SHP77 (cell line): ENCODE data around the gene MYO16.

Experiments
- DNase-seq, 2 experiments: peaks; one replicate each; lab custom pipeline; 2025; lab: John Stamatoyannopoulos, UW

The MYO16 gene

DNA sequence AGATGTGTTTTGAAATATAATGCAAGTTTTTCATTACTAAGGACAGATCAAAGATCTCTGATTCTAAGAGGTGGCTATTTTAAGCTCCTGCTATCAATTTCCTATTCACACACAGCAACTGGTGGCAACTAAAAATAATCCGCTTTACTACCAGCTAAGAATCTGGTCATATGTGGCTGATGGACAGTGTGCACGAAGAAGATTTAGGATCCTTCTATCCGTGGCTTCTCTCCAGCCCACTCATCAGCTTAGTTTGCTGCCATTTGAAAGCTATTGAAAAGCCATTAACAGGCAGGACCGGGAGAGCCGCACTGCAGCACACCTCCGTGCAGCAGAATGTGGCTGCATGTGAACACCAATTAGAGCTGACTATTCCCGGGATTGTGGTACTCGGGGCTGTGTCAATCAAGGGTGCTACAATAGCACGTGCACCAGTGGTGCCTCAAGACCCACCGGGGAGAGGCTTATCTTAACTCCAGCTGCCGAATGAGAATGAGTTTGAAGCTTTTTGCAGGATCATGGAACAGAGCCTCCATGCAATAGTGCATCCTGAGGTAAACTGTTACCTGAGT is at the start of gene MYO16:
Gene MYO16 (plus strand): TSS at position 431 of the 572 bp plus-strand sequence. CDS start 234 bp downstream, outside the sequence.
- no peak for DNase-seq

DNA sequence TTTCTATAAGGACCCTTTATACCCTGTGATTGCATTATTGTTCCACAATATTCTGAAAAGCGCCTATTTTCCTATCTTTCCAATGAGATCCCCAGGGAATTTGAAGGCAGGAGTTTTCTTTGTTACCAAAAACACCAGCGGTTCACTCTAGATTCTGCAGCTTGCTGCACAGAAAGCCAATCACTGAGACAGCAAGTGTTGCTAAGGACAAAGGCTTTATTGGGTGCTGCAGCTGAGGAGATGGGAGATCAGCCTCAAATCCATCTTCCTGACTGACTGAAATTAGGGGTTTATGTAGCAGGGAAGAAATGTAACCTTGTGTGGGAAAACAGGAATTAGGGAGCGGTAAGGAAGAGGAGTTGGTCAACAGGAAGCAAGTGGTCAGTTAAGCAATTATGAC is 42.6 kb upstream of the MYO16 start:
- no peak for DNase-seq

DNA sequence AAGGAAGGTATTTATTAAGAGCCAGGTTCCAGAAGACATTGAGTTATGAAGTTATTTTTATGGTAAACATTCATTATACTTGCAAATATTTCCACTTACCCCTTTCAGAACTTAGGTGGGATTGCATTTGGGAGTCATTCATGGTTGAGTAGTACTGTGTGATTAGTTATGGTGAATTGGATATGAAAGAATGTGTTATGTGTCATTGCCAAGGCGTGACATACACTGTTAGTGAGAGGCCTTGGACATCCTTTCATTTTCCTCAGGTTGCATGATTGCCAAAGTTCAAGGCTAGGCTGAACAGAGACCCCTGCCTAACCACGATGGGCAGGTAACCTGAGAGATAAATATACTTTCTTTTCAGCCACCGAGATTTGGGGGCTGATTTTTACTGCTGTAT is 40.9 kb upstream of the MYO16 start:
- no peak for DNase-seq

DNA sequence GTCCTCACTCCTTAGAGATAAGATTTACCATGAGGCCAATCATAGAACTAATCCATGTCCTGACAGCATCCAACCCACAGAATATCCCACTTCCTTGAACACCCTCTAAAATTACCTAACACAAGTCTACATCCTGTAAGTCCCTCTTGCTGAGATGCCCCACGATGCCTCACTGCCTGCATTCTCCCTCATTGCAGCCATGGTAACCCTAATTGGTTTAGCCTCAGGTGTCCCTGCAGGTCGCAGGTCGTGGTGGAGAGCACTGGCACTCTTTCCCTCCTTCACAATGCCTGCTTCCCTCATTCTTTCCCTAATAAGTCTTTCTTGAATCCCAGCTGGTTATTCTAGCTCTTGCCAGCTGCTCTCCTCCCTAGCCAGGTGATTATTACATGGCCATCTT is 35.3 kb upstream of the MYO16 start:
- no peak for DNase-seq

DNA sequence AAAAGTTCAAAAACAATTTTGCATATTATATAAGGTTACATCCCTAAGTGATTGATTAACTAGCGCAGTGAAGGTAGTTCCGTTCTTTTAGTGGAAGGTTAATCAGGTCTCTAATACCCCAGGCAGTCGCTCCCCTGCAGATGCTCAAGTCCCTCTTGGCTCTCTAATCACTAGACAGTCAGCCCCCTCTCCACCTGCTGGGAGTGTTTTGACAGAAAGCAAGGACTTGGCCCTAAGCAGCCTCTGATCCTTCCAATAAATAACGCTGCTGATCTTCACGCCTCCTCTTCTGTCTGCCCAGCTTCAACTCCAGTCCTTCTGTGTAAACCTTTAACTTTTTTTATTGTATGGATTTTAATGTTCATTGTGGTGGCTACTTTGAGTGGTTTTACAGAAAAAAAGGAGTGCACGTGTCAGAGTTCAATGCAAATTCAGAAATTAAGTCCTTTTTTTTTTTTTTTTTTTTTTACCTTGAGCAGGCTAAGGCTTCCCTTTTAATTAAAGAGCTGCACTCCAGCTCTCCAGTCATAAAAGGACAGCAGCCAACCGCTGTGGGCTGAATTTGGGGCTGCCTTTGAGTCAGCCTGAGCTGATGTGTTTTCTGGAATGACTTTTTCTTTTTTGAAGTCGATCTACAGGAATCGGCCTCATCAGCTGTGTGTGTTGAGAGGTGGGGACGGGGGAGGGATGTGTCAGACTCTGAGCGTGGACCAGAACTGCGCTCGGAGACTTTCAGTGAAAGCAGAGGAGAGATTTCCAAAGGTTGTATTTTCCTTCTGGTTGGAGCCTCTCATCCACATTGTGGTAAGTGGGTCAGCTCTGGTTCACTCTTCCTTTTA is 33.8 kb upstream of the MYO16 start:
- DNase-seq, result no peak

DNA sequence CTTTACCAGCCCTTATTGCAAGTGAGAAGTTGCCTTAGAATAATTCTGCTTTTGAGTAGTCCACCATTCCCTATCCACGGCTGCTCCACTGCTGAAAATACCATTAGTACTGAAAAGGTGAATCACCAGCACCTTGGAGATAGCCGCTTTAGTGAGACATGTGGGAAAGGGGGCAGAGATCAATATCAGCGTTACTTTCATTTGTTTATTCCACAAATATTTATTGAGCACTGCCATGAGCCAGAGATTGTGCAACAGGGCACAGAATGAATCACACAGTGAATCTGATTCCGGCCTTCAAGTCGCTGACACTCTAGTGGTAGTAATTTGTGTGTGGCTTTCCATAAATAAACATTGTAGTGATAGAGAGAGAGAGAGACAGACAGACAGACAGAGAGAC is 31.5 kb upstream of the MYO16 start:
- no peak for DNase-seq

DNA sequence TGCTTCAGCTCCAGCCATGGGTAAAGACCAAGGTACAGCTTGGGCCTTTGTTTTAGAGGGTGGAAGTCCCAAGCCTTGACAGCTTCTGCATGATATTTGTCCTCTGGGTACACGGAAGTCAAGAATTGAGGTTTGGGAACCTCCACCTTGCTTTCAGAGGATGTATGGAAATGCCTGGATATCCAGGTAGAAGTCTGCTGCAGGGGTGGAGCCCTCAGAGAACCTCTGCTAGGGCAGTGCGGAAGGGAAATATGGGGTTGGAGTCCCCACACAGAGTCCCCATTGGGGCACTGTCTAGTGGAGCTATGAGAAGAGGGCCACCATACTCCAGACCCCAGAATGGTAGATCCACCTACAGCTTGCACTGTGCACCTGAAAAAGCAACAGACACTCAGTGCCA is 23.0 kb upstream of the MYO16 start:
- DNase-seq, result no peak

DNA sequence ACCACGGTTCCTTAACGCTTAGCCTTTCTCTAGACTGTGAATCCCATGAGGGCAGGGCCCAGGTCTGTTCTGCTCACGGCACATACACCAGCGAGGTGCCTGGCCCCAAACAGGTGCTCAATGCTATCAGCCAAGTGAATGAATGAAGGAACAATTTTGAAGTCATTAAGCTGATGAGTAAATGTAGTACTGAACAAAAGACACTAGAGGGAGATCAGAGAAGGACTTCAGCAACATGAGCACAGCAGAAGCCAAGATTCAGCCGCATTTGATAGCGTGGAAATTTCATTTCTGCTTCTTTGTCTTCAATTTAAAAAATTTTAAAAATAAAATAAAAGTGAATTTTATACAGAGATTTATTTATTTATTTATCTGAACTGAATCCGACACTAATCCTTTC is 20.1 kb upstream of the MYO16 start:
- peak; percentile 35 to 36 for DNase-seq

DNA sequence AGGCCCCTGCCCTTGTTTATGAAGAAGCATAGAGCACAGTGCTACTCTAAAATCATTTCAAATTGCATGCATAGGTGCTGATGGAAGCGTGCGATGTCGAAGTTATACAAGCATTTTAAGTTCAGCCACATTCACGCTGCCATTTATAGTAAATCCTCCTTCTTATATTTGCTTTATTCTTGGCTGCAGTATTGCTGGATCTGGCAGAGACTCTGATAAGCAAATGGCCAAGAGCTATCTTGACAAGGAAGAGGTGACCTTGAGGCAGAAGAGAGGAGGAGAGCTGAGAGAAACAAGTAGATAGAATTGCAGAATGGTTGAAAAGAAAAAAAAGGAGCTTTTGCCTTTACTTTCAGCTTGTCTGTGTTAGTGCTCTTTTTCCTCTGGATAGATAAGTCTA is 18.9 kb upstream of the MYO16 start:
- no peak for DNase-seq

DNA sequence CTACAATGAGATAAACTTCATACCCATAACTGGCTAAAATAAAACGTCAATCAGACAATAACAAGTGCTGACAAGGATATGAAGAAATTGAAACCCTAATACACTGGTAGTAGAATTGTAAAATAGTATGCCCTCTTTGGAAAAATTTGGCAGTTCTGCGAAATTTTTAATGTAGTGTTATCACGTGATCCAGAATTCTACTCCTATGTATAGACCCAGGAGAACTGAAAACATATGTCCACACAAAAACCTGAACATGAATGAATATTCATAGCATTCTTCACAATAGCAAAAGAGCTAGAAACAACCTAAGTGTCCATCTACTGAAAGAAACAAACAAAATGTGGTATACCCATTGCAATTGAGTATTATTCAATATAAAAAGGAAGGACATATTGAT is 14.2 kb upstream of the MYO16 start:
- no peak for DNase-seq

DNA sequence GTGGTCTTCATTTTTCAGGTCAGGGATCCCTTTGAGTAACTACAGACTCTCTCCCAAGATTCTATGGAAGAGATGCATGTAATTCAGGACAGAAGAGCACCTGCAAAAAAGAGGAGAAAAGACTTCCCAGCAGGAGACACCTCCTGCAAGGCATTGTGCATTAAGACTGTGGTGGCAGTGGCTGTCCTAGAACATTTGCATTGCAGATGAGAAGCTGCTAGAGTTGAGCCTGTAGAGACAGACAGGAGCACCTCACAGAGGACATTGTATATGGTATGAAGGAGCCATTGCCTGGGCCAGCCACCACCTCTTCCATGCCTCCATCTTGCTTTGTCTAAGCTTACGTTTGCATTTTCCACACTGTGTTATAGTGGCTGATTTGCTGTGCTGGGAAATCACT is 11.2 kb upstream of the MYO16 start:
- DNase-seq, result no peak

DNA sequence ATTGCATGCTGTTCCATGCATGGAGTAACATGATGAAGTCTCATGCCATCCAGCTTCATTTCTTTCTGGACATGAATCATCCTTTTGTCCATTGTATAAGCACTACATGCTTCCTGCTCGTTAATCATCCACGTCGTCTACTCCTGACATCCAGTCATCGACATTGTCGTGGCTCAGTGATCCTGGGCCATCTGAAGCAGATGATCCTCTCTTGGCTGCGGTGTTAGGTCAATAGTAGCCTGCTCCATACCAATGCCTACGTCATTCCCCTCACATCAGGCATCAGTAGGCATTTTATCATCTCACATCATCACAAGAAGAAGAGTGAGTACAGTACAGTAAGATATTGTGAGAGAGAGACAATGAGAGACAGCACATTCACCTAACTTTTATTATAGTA is 7.9 kb upstream of the MYO16 start:
- DNase-seq, result peak; percentile 40 to 55

DNA sequence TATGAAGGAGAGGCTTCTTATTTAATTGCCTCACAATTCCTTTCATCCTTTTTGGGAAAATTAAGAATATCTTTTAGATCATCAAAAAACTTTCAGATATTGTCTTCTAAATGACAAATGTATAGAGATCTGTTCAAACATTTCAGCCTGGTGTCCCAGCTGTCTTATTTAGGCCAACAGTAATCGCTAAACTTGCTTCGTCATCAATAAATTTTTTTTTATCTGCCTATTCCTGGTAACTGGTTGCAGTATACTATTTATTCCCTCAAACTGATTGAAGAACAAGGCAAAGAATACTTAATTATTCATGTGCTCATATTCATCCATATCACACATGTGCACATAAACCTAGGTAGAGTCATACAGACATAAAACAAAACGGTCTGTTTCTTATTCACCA is 5.3 kb upstream of the MYO16 start:
- no peak for DNase-seq

DNA sequence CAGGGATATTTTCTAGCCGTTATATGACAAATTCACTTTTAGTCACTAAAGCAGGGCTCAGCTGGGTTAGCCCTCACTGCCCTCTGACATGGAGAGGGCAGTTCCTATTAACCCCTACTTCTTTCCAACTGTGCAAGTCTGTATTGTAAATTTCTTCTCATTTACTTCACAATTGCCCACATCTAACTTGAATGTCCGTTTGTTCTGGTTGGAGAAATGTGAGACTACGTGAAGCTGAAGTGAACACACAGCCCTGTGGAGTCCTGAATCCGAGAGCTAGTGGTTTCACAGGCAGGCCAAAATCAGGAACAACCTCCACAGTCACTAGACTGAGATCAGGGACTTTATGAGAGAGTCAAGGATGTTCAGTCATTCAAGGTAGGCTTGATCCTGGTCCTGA is 4.4 kb upstream of the MYO16 start:
- no peak for DNase-seq

DNA sequence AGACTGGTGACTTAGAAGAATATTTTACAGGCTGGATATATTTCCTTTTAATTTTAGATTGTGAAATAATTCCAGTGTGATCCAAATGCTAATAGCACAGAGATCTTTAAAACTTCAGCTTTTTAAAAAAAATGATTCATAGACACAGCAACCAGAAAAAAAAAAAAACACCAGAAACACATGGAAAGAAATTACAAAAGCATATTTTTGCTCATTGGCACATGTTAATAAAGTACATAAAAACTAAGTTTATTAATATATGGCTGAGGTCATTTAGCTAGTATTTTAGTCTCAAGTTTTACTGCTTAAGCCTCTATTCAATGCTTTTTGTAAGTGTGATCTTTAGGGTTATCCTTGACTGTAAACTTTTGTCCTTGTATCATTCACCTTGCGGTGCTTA is 577 bp downstream of the MYO16 start:
- no peak for DNase-seq

DNA sequence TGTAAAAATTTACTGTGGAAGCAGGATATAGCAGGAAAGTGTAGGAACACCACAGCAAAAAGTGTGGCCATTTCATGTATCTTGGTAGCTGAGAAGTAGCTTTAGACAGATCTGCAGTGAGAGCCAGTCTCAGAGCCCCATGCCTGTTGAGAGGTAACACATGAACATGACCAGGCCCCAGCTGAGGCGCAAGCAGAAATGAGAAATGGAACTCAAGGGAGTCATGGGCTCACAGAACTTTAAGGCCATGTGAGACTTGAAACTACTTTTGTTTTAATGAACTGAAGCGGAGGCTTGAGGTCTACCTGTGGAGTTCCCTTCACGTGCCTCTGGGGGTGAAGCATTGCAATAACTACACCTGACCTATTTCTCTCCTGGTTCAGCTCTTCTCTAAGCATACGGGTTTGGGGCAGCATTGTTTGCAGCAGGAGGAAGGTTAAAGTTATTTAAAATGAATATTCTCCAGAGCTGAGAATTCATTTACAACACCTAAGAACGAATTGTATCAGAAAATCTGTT is 3.3 kb downstream of the MYO16 start:
- no peak for DNase-seq

DNA sequence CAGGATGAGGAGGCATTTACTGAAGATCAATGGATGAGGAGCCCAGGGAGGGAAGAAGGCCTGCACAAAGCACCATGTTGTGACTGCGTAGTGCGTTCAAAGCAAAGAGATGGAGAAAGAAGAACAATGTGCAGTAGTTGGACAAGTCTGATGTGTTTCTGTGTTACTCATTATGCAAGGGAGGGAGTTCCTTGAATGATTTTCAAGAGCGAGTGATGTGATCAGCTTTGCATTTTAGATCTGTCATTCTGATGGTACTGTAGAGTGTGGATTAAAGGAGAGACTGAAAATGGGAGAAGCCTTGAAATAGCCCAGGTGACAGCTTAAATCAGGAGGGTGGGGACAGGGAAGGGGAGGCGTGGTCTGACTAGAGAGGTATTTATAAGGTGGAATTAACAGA is 9.5 kb downstream of the MYO16 start:
- DNase-seq, result no peak

DNA sequence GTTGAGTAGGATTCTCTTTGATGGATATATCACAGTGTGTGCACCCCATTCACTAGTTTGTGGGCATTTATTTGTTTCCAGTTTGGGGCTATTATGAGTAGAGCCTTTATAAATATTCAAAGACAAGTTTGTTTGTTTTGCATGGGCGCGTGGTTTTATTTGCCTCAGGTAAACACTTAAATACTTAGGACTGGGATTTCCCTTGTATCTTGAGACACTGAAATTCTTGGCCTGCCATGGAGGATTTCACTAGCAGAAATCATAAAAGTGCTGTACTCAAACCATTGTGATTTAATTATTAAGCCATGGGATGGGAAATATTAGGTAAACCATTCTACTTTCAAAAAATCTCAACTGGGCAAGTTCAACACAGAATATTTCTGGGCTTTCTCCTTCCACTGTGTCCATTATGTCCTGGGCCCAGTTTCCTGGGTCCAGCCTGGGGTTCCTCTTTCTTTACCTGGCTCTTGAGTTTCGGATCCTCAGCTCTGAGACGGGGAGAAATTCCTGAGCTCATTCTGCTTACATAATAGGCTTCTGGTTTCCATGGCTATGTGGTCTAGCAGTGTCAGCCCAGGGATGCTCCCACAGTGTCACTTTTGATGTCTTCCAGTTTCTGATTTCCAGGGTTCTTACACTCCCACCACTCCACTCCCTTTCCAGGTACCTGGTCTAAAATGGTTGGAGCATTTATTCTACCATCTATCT is 14.4 kb downstream of the MYO16 start:
- no peak for DNase-seq

DNA sequence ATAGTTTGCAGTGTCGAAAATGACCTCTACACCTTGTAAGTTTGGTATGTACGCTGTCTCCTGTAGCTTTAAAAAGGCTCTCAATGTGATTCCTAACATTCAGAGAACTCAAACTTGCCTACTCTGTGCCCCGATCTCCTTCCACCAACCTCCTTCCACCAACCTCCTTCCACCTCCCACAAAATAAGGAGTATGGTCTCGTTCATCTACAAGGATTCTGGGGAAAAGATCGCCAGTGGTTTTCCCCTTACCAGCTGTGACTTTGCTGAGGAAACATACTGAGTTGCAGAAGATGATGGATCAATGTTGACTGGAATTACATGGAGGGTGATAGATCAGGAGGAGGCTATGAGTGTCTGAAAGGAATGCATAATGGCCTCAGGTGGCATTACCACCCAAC is 16.0 kb downstream of the MYO16 start:
- no peak for DNase-seq

DNA sequence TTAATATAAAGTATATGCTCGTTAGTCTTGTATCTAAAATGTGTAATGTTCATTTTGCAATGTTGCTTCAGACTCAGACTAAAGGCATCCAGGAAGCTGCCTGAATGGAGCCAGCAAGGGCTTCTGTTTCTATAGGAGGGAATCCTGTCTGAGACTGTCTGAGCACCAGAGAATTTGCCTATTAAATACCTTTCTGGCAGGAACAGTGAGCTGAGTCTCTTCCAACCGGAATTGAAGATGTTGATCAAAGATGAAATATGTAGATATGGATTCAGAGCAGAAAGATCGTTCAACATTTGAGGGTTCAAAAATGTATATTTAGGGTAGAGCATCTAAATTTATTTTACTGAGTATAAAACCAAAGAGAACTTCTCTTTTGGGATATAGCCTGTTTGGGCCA is 20.9 kb downstream of the MYO16 start:
- no peak for DNase-seq

DNA sequence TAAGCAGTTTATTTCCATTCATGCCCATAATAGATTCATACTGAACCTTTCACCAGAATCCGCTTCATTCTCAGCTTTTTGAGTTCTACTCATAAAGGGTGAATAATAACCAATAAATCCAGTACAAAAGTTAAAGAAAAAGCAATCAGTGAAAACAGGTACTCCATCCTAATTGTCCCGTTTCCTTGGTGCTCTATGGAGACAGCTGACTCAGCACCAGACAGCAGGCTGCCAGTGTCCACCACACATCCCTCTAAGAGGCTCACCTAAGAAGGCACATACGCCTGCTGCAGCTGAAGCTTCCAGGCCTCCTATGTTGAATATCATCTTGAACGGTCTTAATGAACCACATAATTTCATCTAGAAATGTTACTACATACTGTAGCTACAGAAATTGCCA is 27.3 kb downstream of the MYO16 start:
- DNase-seq, result no peak

DNA sequence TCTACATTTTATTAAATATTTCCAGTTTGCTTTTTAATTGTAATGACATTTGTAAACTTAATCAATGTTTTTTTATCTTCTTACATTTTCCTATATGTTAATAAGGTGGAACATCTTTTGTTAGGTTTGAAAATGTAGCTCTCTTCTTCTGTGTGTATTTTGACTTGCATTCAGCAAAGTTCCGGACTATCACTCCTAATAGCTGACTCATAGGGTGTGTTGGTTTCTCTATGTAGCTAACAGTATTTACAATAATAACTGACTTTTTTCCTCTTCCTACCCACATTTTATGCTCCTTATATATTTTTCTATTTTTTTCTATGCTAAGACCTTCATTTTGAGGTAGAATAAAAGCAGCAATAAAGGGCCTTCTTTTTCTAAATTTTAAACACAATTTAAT is 28.1 kb downstream of the MYO16 start:
- DNase-seq, result no peak

DNA sequence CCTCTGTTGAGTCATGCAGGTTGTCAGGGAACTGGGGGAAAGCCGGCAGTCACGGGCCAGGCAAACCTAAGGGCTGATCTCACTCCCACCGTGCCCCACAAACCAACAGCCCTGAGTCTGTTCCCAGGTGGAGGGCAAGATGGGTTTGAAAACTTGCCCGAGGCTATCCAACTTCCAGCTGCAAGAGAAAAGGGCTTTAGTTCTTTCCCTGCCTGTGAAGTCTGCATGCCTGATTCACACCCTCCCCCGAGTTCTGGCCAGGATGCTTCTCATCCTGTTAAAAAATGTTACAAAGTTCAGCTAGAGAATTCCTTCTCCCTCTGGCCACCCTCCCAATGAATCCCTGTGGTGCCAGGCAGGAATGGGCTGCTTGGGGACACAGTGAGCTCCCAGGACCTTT is 33.1 kb downstream of the MYO16 start:
- DNase-seq, result no peak
